Vagina (tissue), 2 donors: ENCODE data around the gene PAX7.

Experiments used
- CTCF ChIP-seq, 3 experiments: fragments of 450-650 bp in 2 of 3; fragments of 200-600 bp in 1 of 3; sonication (generic) in 1 of 3; IDR thresholded peaks; one replicate each; pipeline ENCODE4 v1.5.1; 2017 to 2019; ENCODE audit warnings: antibody characterized with exemption in 3 of 3, mild to moderate bottlenecking in 2 of 3, moderate library complexity in 2 of 3
- POLR2A ChIP-seq, 2 donors: fragments of 450-650 bp; IDR thresholded peaks; one replicate each; pipeline ENCODE4 v1.6.1; 2017; ENCODE audit warnings: antibody characterized with exemption in 2 of 2, mild to moderate bottlenecking in 2 of 2, moderate library complexity in 2 of 2
- POLR2AphosphoS5 ChIP-seq, 2 donors: sonication (generic); formaldehyde crosslinking; IDR thresholded peaks; one replicate each; pipeline ENCODE4 v1.9.0; 2017; ENCODE audit warnings: antibody characterized with exemption in 2 of 2, mild to moderate bottlenecking in 2 of 2, low read depth in 1 of 2; ENCODE audit not compliant: insufficient read depth in 1 of 2

GRCh38 chr1:18726368-18726767 is 95.7 kb downstream of the PAX7 start:
- no peak for TF ChIP-seq CTCF (IDR thresholded peaks at IDR 0.05)
- no peak for TF ChIP-seq POLR2A (IDR thresholded peaks at IDR 0.05)
- no peak for TF ChIP-seq POLR2AphosphoS5 (IDR thresholded peaks at IDR 0.05; ENCODE audit: insufficient read depth in 1 of 2, low read depth in 1 of 2)
